Gastroesophageal sphincter (tissue), 4 donors: Measurements from ENCODE around the gene CFAP410. TPM values are rescaled to one million over a fixed set of nuclear protein-coding genes. Genes with fewer than 3 reads are reported as not detected.

ENCODE experiments used
- ATAC-seq: fragments of 150-250 bp; one replicate; pipeline ENCODE4 v1.9.1; 2016; ENCODE audit warnings: mild to moderate bottlenecking, moderate library complexity
- H3K27ac ChIP-seq, 4 donors: fragments of 200-600 bp; sonication (generic) in 3 of 4; 1 replicate in 3 of 4; 2 replicates in 1 of 4; pipeline ENCODE4 v1.5.1; 2016 to 2019
- H3K27me3 ChIP-seq: fragments of 200-600 bp; sonication (generic); one replicate; pipeline ENCODE4 v1.5.1; 2019
- H3K36me3 ChIP-seq, 2 donors: fragments of 200-600 bp; sonication (generic); one replicate each; pipeline ENCODE4 v1.5.1; 2019; ENCODE audit warnings: control low read depth in 1 of 2
- H3K4me1 ChIP-seq, 3 donors: fragments of 200-600 bp; sonication (generic); 1 replicate in 2 of 3; 2 replicates in 1 of 3; pipeline ENCODE4 v1.5.1; 2016 to 2019; ENCODE audit warnings: control low read depth in 2 of 3
- H3K4me3 ChIP-seq, 2 donors: fragments of 200-600 bp; sonication (generic); one replicate each; pipeline ENCODE4 v1.5.1; 2019; ENCODE audit warnings: mild to moderate bottlenecking in 1 of 2, moderate library complexity in 1 of 2
- H3K9me3 ChIP-seq, 3 donors: fragments of 200-600 bp; sonication (generic); one replicate each; pipeline ENCODE4 v1.5.1; 2017 to 2019; ENCODE audit warnings: control low read depth in 2 of 3
- CTCF ChIP-seq, 4 experiments: fragments of 200-600 bp in 2 of 4; fragments of 450-650 bp in 2 of 4; sonication (generic) in 1 of 4; IDR thresholded peaks; one replicate each; pipeline ENCODE4 v1.5.1; 2017 to 2019; ENCODE audit warnings: antibody characterized with exemption in 4 of 4, mild to moderate bottlenecking in 2 of 4, moderate library complexity in 2 of 4
- EP300 ChIP-seq: sonication (generic); formaldehyde crosslinking; IDR thresholded peaks from one replicate; pipeline ENCODE4 v1.6.1; 2017; ENCODE audit warnings: antibody characterized with exemption, mild to moderate bottlenecking
- POLR2A ChIP-seq, 2 donors: fragments of 450-650 bp; IDR thresholded peaks; one replicate each; pipeline ENCODE4 v1.6.1; 2017; ENCODE audit warnings: antibody characterized with exemption in 2 of 2, mild to moderate bottlenecking in 2 of 2, moderate library complexity in 1 of 2
- POLR2AphosphoS5 ChIP-seq: sonication (generic); formaldehyde crosslinking; IDR thresholded peaks from one replicate; pipeline ENCODE4 v1.6.1; 2017; ENCODE audit warnings: antibody characterized with exemption
- WGBS, 2 donors: methylation state at CpG; one replicate each; pipeline ENCODE4 v1.1.5; 2018; ENCODE audit warnings: low coverage in 1 of 2; 5-methylcytosine and 5-hydroxymethylcytosine counted together
- total RNA-seq, 4 donors: library from RNA; depleted of rRNA; stranded (reverse); fragments of >200 nt; gene quantifications; one replicate each; pipeline ENCODE4 v1.1.0, GENCODE V29; 2016

CFAP410 gene
- total RNA-seq, 4 donors from 2014 or later: 26.2 to 35.0 (median 30.2) TPM

- Histone ChIP-seq H3K27me3 (peaks cover 77% of the 10 kb centered on the region), H3K27ac (no peak overlapping the region), H3K4me1 (peaks cover 0 to 18% (median 8%) of the 10 kb centered on the region in 3 donors), H3K4me3 (no peak overlapping the region), H3K36me3 (no peaks in the 10 kb centered on the region), H3K9me3 (no peaks in the 10 kb centered on the region)
- WGBS, 2 donors: 0% methylated on average over 1 of the region's 25 CpGs; no CpG with 5 or more reads in 1 of the 2 donors
- no peak for ATAC-seq
- no peak for TF ChIP-seq POLR2A (IDR thresholded peaks at IDR 0.05)
- TF ChIP-seq EP300: no peak
- no peak for TF ChIP-seq POLR2AphosphoS5
- no peak for TF ChIP-seq CTCF (IDR thresholded peaks at IDR 0.05)
Observed at GRCh38 chr21:44291936-44292811, 47.0 kb downstream of the CFAP410 start.

GRCh38 chr21:44291078-44291935 is 47.9 kb downstream of the CFAP410 start:
- Histone ChIP-seq H3K36me3 (no peaks in the 10 kb centered on the region), H3K9me3 (no peaks in the 10 kb centered on the region), H3K4me1 (peaks cover 0 to 15% (median 8%) of the 10 kb centered on the region in 3 donors), H3K27me3 (peaks cover 77% of the 10 kb centered on the region), H3K4me3 (no peak overlapping the region), H3K27ac (no peak overlapping the region)
- no CpG with 5 or more reads among the region's 33 CpGs for WGBS, 2 donors
- TF ChIP-seq EP300 (no peak), POLR2A (IDR thresholded peaks at IDR 0.05) (no peak)
- no peak for ATAC-seq

GRCh38 chr21:44290327-44291077 is 48.7 kb downstream of the CFAP410 start:
- 65% methylated on average over 2 of the region's 16 CpGs; no CpG with 5 or more reads in 1 of the 2 donors for WGBS, 2 donors
- TF ChIP-seq CTCF (IDR thresholded peaks at IDR 0.05) (no peak), EP300 (no peak), POLR2AphosphoS5 (no peak), POLR2A (IDR thresholded peaks at IDR 0.05) (no peak)
- Histone ChIP-seq H3K9me3 (no peaks in the 10 kb centered on the region), H3K27ac (no peak overlapping the region), H3K4me3 (no peak overlapping the region), H3K36me3 (no peaks in the 10 kb centered on the region), H3K4me1 (peaks cover 0 to 23% (median 8%) of the 10 kb centered on the region in 3 donors), H3K27me3 (peaks cover 77% of the 10 kb centered on the region)
- ATAC-seq: no peak

GRCh38 chr21:44289381-44290010 is 49.7 kb downstream of the CFAP410 start:
- no peaks in the 10 kb centered on the region for H3K9me3 ChIP-seq
- no peaks in the 10 kb centered on the region for H3K36me3 ChIP-seq
- no peak for TF ChIP-seq EP300
- TF ChIP-seq POLR2AphosphoS5: no peak
- no peak for TF ChIP-seq POLR2A (IDR thresholded peaks at IDR 0.05)
- no peak for TF ChIP-seq CTCF (IDR thresholded peaks at IDR 0.05)
- no CpG with 5 or more reads among the region's 24 CpGs for WGBS, 2 donors
- H3K4me3 ChIP-seq: no peak overlapping the region
- H3K27ac ChIP-seq: no peak overlapping the region
- ATAC-seq: no peak
- peaks cover 0 to 16% (median 3%) of the 10 kb centered on the region in 3 donors for H3K4me1 ChIP-seq
- H3K27me3 ChIP-seq: peaks cover 77% of the 10 kb centered on the region
